K562 (cell line): ENCODE measurements around the gene ESPL1. TPM values are rescaled to one million over a fixed set of nuclear protein-coding genes. Genes with fewer than 3 reads are reported as not detected.
A peak's percentile ranks its signal among the peaks of the same experiment; 100 is the strongest.

Experiments used
- ATF6 ChIP-seq: sonication (generic); formaldehyde crosslinking; IDR thresholded peaks from 2 replicates; pipeline ENCODE4 v1.4.0; 2020; ENCODE audit warnings: mild to moderate bottlenecking, missing genetic modification reagents
- CTBP1 ChIP-seq: fragments of 450-650 bp; IDR thresholded peaks from 2 replicates; pipeline ENCODE4 v1.6.1; 2016; ENCODE audit warnings: borderline replicate concordance
- ELK1 ChIP-seq: sonication (generic); formaldehyde crosslinking; IDR thresholded peaks from 2 replicates; pipeline ENCODE4 v1.8.1; 2022; ENCODE audit warnings: missing genetic modification reagents
- EP400 ChIP-seq: fragments of 450-650 bp; IDR thresholded peaks from 2 replicates; pipeline ENCODE4 v1.6.1; 2017; ENCODE audit warnings: antibody characterized with exemption, mild to moderate bottlenecking, moderate library complexity
- KDM4B ChIP-seq, 2 experiments: fragments of 450-650 bp in 1 of 2; sonication (generic) in 1 of 2; IDR thresholded peaks; 2 replicates each; pipeline ENCODE4 v1.6.1; 2016 to 2017; ENCODE audit warnings: borderline replicate concordance in 2 of 2, antibody characterized with exemption in 1 of 2, low read depth in 1 of 2, mild to moderate bottlenecking in 1 of 2
- NR2C2 ChIP-seq, 2 experiments: fragments of 200-800 bp in 1 of 2; sonication (Bioruptor generic) in 1 of 2; sonication (generic) in 1 of 2; formaldehyde crosslinking in 1 of 2; IDR thresholded peaks; 2 replicates each; pipeline versions ENCODE4 v1.6.1 to v1.8.0; 2016 to 2022; ENCODE audit warnings: mild to moderate bottlenecking in 1 of 2, missing compliant biosample characterization in 1 of 2, missing genetic modification characterization in 1 of 2, missing genetic modification reagents in 1 of 2
- RB1 ChIP-seq: fragments of 450-650 bp; IDR thresholded peaks from 2 replicates; pipeline ENCODE4 v1.6.1; 2017; ENCODE audit warnings: low read depth, mild to moderate bottlenecking
- RCOR1 ChIP-seq, 2 experiments: IDR thresholded peaks; 2 replicates each; pipeline ENCODE4 v1.6.1; 2012; ENCODE audit warnings: low read depth in 2 of 2, low read length in 2 of 2, borderline replicate concordance in 1 of 2, improper control_type of control experiment in 1 of 2
- SLC30A9 ChIP-seq: fragments of 250-450 bp; sonication (Bioruptor Pico); IDR thresholded peaks from 2 replicates; pipeline ENCODE4 v1.8.0; 2022; ENCODE audit warnings: mild to moderate bottlenecking, moderate library complexity
- SMARCA4 ChIP-seq: fragments of 450-650 bp; IDR thresholded peaks from 2 replicates; pipeline ENCODE4 v1.6.1; 2016
- SREBF1 ChIP-seq: fragments of 150-350 bp; IDR thresholded peaks from 2 replicates; pipeline ENCODE4 v1.6.1; 2014; ENCODE audit warnings: antibody characterized with exemption, low read depth, low read length, borderline replicate concordance
- TRIM28 ChIP-seq: fragments of 450-650 bp; IDR thresholded peaks from 2 replicates; pipeline ENCODE4 v1.6.1; 2017
- UBTF ChIP-seq, 2 experiments: IDR thresholded peaks; 2 replicates each; pipeline ENCODE4 v1.6.1; 2012; ENCODE audit warnings: improper control_type of control experiment in 2 of 2, low read depth in 2 of 2, low read length in 2 of 2, borderline replicate concordance in 1 of 2
- USF1 ChIP-seq: sonication (generic); formaldehyde crosslinking; IDR thresholded peaks from 2 replicates; pipeline ENCODE4 v1.9.0; 2022; ENCODE audit warnings: mild to moderate bottlenecking, missing genetic modification reagents
- ZBTB9 ChIP-seq: fragments of 450-650 bp; formaldehyde crosslinking; IDR thresholded peaks from 2 replicates; pipeline ENCODE4 v1.4.0; 2020; ENCODE audit warnings: mild to moderate bottlenecking, moderate library complexity
- ZNF395 ChIP-seq: fragments of 200-800 bp; sonication (Bioruptor generic); IDR thresholded peaks from 2 replicates; pipeline ENCODE4 v1.6.1; 2017; ENCODE audit warnings: missing genetic modification characterization, missing compliant biosample characterization
- ZZZ3 ChIP-seq: fragments of 450-650 bp; IDR thresholded peaks from 2 replicates; pipeline ENCODE4 v1.6.1; 2016; ENCODE audit warnings: antibody characterized with exemption, mild to moderate bottlenecking, moderate library complexity
- polyA plus RNA-seq, 8 experiments: library from polyadenylated mRNA; depleted of rRNA in 4 of 8; stranded (reverse) in 5 of 8; unstranded in 3 of 8; fragments of >200 nt; fragmentation: Nextera tagmentation in 2 of 8; fragmentation: Illumina TruSeq in 1 of 8; extraction: Ambion mirVana in 2 of 8; extraction: Trizol in 1 of 8; gene quantifications; 2 replicates each; pipeline versions ENCODE4 v1.2.1 to v1.2.3, GENCODE V29; 2011 to 2014; ENCODE audit warnings: inconsistent platforms in 1 of 8, missing spikeins in 1 of 8
- total RNA-seq, 7 experiments: library from RNA; depleted of rRNA in 6 of 7; stranded (reverse); fragments of >200 nt in 6 of 7; fragmentation: Illumina TruSeq in 2 of 7; extraction: Trizol in 2 of 7; gene quantifications; 2 replicates each; pipeline versions ENCODE4 v1.2.1 to v1.2.3, GENCODE V29; 2011 to 2021; ENCODE audit warnings: low replicate concordance in 1 of 7

ESPL1 gene
- total and polyA plus RNA-seq, 9 of the 15 experiments (the other 6 are each of a cell fraction or from before 2014, with no cell fraction given), result 1.2 to 55.0 (median 18.7) TPM

GRCh38 chr12:53220694-53221202 is 47.4 kb upstream of the ESPL1 start (continued):
- peak; percentile 65; the same call in 1 of the 2 replicates for TF ChIP-seq ZNF395 (CRISPR knock-in tag)
- TF ChIP-seq UBTF (IDR thresholded peaks at IDR 0.05; ENCODE audit: borderline replicate concordance in 1 of 2, low read depth in 2 of 2, low read length in 2 of 2), result 0 out of 4 replicates have a peak, but pooled peaks of 1 of the 2 experiments have one; percentile 47
- peak; percentile 36; the same call in 1 of the 2 replicates for TF ChIP-seq RB1
- TF ChIP-seq USF1 (CRISPR knock-in tag), result peak; percentile 28; the same call in 1 of the 2 replicates
- no peak for TF ChIP-seq ATF6
- peak; percentile 54; the same call in 1 of the 2 replicates for TF ChIP-seq CTBP1
- TF ChIP-seq NR2C2 (CRISPR knock-in tag; IDR thresholded peaks at IDR 0.05), result no peak
- peak; percentile 74 for TF ChIP-seq NR2C2 (tag; IDR thresholded peaks at IDR 0.05)
- no peak for TF ChIP-seq ZZZ3
- TF ChIP-seq KDM4B (IDR thresholded peaks at IDR 0.05; ENCODE audit: borderline replicate concordance in 2 of 2, low read depth in 1 of 2), result 0 out of 4 replicates have a peak, but pooled peaks of 1 of the 2 experiments have one; percentile 28
- 0 out of 2 replicates have a peak, but pooled peaks have one; percentile 7 for TF ChIP-seq EP400
- no peak for TF ChIP-seq SLC30A9
- 0 out of 2 replicates have a peak, but pooled peaks have one; percentile 16 for TF ChIP-seq SREBF1
- 0 out of 2 replicates have a peak, but pooled peaks have one; percentile 12 for TF ChIP-seq SMARCA4
- no peak for TF ChIP-seq TRIM28
- 0 out of 2 replicates have a peak, but pooled peaks have one; percentile 23 for TF ChIP-seq ZBTB9
- no peak for TF ChIP-seq ELK1 (CRISPR knock-in tag)
- TF ChIP-seq RCOR1 (IDR thresholded peaks at IDR 0.05; ENCODE audit: borderline replicate concordance in 1 of 2, low read depth in 2 of 2, low read length in 2 of 2), result 0 out of 4 replicates have a peak, but pooled peaks of 1 of the 2 experiments have one; percentile 16
